Measurements from ENCODE around the gene PPME1.
A peak's percentile ranks its signal among the peaks of the same experiment; 100 is the strongest.
"Not testable (repeated sequence)": the region's sequence is repeated elsewhere in the genome, so short reads cannot be mapped to it uniquely, and the experiment has no call there.

Gene PPME1, protein sequence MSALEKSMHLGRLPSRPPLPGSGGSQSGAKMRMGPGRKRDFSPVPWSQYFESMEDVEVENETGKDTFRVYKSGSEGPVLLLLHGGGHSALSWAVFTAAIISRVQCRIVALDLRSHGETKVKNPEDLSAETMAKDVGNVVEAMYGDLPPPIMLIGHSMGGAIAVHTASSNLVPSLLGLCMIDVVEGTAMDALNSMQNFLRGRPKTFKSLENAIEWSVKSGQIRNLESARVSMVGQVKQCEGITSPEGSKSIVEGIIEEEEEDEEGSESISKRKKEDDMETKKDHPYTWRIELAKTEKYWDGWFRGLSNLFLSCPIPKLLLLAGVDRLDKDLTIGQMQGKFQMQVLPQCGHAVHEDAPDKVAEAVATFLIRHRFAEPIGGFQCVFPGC

DNA sequence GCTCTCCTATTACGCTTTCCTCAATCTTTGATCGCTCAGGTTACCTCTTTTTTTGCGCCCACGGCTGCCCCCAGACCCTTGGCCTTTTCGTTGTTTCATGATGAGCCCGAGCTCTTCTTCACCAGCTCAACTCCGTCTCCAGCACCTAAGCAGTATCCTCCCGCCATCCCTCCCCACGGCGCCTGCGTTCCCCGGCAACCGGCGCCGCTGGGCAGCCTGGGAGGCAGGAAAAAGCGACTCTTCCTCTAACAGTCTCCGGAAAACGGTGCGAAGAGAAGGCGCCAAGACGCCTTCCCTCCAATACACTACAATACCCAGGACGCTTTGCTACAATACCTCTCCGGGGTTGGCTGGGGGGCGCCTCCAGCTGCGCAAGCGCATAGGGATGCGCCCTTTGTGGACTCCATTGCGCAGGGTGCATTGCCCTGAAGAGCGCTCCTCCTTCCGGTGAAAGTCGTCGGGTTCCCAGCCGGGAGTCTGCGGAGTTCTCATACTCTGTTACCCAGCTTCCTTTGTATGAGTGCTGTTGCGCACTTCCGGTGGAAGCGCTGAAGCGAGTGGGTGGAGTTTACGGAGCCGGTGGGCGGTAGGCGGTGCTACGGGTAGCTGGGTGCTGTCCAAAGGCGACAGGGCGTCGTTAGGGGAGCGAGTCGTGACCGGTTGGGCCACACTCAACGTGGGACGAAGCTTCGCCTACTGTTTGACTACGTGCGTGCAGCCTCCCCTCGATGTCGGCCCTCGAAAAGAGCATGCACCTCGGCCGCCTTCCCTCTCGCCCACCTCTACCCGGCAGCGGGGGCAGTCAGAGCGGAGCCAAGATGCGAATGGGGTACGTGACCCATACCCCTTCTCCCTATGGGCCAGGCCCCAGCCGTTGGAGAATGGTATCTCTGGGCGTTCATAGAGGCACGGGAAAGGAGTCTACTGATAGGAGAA lies at the start of gene PPME1, which contains the start of gene C2CD3:
TSS of gene PPME1 (plus strand) at position 596 of the 936 bp plus-strand sequence. CDS start at position 729, 133 bp downstream.
TSS of gene C2CD3 (minus strand) at position 309 of the 936 bp plus-strand sequence. CDS start at position 99, 210 bp downstream.
- Mint-ChIP-seq H3K4me1 (peaks cover 21% of the 10 kb centered on the region), H3K9me3 (no peaks in the 10 kb centered on the region), H3K27me3 (no peaks in the 10 kb centered on the region), H3K36me3 (ENCODE audit: low read depth) (peaks cover 32% of the 10 kb centered on the region), H3K27ac (no peak within 1 kb of the TSS), H3K4me3 (no peak within 1 kb of the TSS)
- ATAC-seq: peak; percentile 99
- DNase-seq: peak; percentile 97

DNA sequence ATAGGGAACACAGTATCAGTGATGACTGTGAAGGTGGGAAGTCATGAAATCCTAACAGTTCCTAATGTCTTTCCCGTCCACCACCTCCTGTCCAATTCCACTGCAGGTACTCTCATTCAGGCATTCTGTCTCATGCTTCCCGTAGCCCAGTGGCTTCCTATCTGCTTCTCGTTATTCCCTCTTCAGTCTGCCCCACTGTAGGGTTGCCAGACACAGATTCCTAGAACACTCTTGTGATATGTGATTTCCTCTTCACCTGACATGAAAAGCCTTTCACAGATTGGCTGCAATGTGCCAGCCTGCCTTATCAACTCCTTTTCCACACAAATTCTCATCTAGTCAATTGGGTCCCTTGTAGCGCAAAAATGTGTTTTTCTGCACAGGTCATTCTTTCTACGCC lies 49.3 kb upstream of the PPME1 start:
- H3K27me3 Mint-ChIP-seq: no peaks in the 10 kb centered on the region
- peaks cover 28% of the 10 kb centered on the region for H3K36me3 Mint-ChIP-seq (ENCODE audit: low read depth)
- ATAC-seq: no peak
- H3K9me3 Mint-ChIP-seq: no peaks in the 10 kb centered on the region
- no peak for DNase-seq
- no peak overlapping the region for H3K27ac Mint-ChIP-seq
- no peaks in the 10 kb centered on the region for H3K4me1 Mint-ChIP-seq
- no peak overlapping the region for H3K4me3 Mint-ChIP-seq

DNA sequence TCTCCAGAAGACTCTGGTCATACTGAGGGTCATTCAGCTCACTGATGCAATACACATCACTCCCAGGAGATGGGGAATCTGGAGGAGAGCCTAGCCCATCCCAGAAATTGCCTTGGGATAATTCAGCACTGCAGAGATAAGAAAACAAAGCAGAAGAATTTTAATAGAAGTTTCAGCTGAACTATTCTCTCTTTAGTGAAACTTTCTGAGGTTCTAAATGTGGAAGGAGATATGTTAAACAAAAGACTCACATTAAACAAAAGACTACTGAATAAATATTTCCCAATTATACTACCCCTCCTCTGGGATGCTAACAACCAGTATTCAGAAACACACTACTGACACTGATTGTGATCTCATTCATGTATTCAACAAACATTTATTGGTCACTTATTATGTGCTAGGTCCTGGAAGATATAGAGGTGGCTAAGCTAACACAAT lies 48.1 kb upstream of the PPME1 start:
- no peak overlapping the region for H3K27ac Mint-ChIP-seq

DNA sequence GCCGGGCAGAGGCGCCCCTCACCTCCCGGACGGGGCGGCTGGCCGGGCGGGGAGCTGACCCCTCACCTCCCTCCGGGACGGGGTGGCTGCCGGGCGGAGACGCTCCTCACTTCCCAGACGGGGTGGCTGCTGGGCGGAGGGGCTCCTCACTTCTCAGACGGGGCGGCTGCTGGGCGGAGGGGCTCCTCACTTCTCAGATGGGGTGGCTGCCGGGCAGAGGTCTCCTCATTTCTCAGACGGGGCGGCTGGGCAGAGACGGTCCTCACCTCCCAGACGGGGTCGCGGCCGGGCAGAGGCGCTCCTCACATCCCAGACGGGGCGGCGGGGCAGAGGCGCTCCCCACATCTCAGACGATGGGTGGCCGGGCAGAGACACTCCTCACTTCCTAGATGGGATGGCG lies 42.0 kb upstream of the PPME1 start:
- H3K4me1 Mint-ChIP-seq, H3K4me3 Mint-ChIP-seq, H3K9me3 Mint-ChIP-seq, H3K27me3 Mint-ChIP-seq, ATAC-seq, DNase-seq, H3K27ac Mint-ChIP-seq: not testable (repeated sequence)
- H3K36me3 Mint-ChIP-seq (ENCODE audit: low read depth): peaks cover 32% of the 10 kb centered on the region

More for the DNA sequence above, 48.1 kb upstream of the PPME1 start:
- Mint-ChIP-seq H3K4me1 (no peaks in the 10 kb centered on the region), H3K4me3 (no peak overlapping the region), H3K27me3 (no peaks in the 10 kb centered on the region), H3K36me3 (ENCODE audit: low read depth) (peaks cover 20% of the 10 kb centered on the region), H3K9me3 (no peaks in the 10 kb centered on the region)
- DNase-seq: no peak
- ATAC-seq: no peak

- H3K36me3 Mint-ChIP-seq (ENCODE audit: low read depth): peaks cover 44% of the 10 kb centered on the region
- no peak overlapping the region for H3K27ac Mint-ChIP-seq
- no peak overlapping the region for H3K4me3 Mint-ChIP-seq
- H3K9me3 Mint-ChIP-seq: no peaks in the 10 kb centered on the region
- H3K27me3 Mint-ChIP-seq: no peaks in the 10 kb centered on the region
- no peak for DNase-seq
- ATAC-seq: no peak
- no peaks in the 10 kb centered on the region for H3K4me1 Mint-ChIP-seq
Measured at GRCh38 chr11:74132833-74133232, 38.3 kb upstream of the PPME1 start.

DNA sequence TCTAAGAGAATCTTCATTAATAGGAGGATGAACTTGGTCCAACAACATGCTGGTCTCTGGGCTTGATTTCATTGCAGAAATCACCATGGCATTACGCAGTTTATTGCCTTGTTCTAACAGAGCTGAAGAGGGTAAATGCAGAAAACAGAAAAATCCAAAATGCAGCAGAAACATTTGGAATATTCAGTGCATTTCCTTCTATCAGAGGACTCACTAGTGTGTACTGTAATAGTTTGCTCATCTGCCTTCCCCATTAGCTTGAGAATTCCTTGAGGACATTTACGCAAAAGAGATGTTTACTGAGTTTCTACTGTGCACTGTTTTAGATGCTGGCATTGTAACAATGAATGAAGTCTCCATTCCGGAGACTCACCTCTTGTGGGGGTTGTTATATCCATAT lies 37.7 kb upstream of the PPME1 start:
- H3K4me1 Mint-ChIP-seq: no peaks in the 10 kb centered on the region
- peaks cover 49% of the 10 kb centered on the region for H3K36me3 Mint-ChIP-seq (ENCODE audit: low read depth)
- no peaks in the 10 kb centered on the region for H3K27me3 Mint-ChIP-seq
- H3K27ac Mint-ChIP-seq: no peak overlapping the region
- no peak for ATAC-seq
- H3K4me3 Mint-ChIP-seq: no peak overlapping the region
- H3K9me3 Mint-ChIP-seq: no peaks in the 10 kb centered on the region
- DNase-seq: no peak

GRCh38 chr11:74134661-74135060 lies 36.4 kb upstream of the PPME1 start:
- Mint-ChIP-seq H3K27me3 (no peaks in the 10 kb centered on the region), H3K4me1 (no peaks in the 10 kb centered on the region), H3K36me3 (ENCODE audit: low read depth) (peaks cover 52% of the 10 kb centered on the region)

DNA sequence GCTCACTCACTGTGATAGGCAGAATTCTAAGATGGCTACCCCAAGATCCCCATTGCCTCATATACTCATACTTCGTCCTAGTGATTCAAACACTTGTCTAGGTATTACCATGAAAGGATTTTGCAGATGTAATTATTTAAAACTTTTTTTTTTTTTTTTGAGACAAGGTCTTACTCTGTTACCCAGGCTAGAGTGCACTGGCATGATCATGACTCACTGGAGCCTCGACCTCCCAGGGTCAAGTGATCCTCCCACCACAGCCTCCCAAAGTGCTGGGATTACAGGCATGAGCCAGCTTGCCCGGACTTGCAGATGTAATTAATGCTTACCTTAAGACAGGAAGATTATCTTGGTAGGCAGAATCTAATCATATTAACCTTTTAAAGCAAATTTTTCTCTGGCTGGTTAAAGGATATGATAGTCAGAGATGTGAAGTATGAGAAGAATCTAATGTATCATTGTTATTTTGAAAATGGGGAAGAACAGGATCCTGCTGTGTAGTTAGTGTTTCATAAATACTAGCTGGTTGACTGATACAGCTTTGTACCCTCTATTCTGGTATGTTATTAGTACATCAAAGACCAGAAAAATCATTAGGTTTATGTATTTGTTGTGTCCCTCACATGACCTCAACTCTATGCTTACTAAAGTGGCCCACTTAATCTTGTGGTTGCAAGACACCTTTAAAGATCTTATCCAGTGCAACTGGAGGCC lies 35.8 kb upstream of the PPME1 start:
- H3K9me3 Mint-ChIP-seq: no peaks in the 10 kb centered on the region

More at GRCh38 chr11:74134661-74135060, 36.4 kb upstream of the PPME1 start:
- Mint-ChIP-seq H3K4me3 (no peak overlapping the region), H3K27ac (no peak overlapping the region), H3K9me3 (no peaks in the 10 kb centered on the region)
- ATAC-seq (no peak), DNase-seq (no peak)

DNA sequence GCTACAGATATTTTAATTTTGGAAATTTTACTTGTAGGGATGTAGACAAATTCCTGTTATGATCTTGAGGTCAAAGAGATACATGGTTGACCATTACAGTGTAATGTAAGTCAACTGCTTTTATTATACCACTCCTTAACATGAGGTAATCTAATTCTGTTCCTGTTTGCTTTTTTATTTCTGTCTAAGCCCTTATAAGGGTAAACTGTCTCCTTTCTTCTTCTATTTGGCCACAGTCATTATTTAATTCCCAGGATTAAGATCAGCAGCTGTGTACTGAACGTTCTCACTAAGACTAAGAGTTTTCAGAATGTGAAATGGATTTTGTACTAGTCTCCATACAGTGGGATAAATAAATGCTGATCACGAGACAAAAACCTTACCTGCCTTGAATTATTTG lies 33.1 kb upstream of the PPME1 start:
- Mint-ChIP-seq H3K4me3 (no peak overlapping the region), H3K36me3 (ENCODE audit: low read depth) (peaks cover 25% of the 10 kb centered on the region), H3K27me3 (no peaks in the 10 kb centered on the region), H3K4me1 (peaks cover 2% of the 10 kb centered on the region), H3K9me3 (no peaks in the 10 kb centered on the region), H3K27ac (no peak overlapping the region)
- DNase-seq (no peak), ATAC-seq (no peak)

More for the DNA sequence above, 35.8 kb upstream of the PPME1 start:
- H3K27me3 Mint-ChIP-seq: no peaks in the 10 kb centered on the region
- DNase-seq: no peak
- H3K36me3 Mint-ChIP-seq (ENCODE audit: low read depth): peaks cover 51% of the 10 kb centered on the region
- no peak overlapping the region for H3K27ac Mint-ChIP-seq
- ATAC-seq: no peak
- H3K4me1 Mint-ChIP-seq: no peaks in the 10 kb centered on the region
- no peak overlapping the region for H3K4me3 Mint-ChIP-seq

GRCh38 chr11:74138572-74138971 lies 32.5 kb upstream of the PPME1 start:
- Mint-ChIP-seq H3K27ac (no peak overlapping the region), H3K36me3 (ENCODE audit: low read depth) (peaks cover 25% of the 10 kb centered on the region), H3K27me3 (no peaks in the 10 kb centered on the region), H3K4me1 (peaks cover 2% of the 10 kb centered on the region), H3K9me3 (no peaks in the 10 kb centered on the region), H3K4me3 (no peak overlapping the region)
- ATAC-seq (no peak), DNase-seq (no peak)

- DNase-seq: no peak
- Mint-ChIP-seq H3K27ac (no peak overlapping the region), H3K4me1 (peaks cover 2% of the 10 kb centered on the region), H3K36me3 (ENCODE audit: low read depth) (peaks cover 20% of the 10 kb centered on the region), H3K27me3 (no peaks in the 10 kb centered on the region), H3K9me3 (no peaks in the 10 kb centered on the region), H3K4me3 (no peak overlapping the region)
- no peak for ATAC-seq
Measured at GRCh38 chr11:74139151-74139918, 31.8 kb upstream of the PPME1 start.

DNA sequence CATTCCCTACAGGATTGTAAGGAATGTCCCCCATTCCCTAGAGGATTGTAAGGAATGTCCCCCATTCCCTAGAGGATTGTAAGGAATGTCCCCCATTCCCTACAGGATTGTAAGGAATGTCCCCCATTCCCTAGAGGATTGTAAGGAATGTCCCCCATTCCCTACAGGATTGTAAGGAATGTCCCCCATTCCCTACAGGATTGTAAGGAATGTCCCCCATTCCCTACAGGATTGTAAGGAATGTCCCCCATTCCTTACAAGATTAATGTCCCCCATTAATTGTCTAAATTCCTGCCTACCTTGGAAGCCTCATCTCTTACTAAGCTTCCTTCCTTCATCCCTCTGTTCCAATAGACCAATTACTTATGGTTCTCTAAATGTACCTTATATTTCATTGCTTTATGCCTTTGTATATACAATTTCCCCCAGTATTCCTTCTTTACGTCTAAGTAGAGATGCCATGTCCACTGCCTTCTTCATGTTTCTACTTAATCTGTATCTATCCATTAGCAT lies 31.1 kb upstream of the PPME1 start:
- DNase-seq, H3K27me3 Mint-ChIP-seq, ATAC-seq: not testable (repeated sequence)

DNA sequence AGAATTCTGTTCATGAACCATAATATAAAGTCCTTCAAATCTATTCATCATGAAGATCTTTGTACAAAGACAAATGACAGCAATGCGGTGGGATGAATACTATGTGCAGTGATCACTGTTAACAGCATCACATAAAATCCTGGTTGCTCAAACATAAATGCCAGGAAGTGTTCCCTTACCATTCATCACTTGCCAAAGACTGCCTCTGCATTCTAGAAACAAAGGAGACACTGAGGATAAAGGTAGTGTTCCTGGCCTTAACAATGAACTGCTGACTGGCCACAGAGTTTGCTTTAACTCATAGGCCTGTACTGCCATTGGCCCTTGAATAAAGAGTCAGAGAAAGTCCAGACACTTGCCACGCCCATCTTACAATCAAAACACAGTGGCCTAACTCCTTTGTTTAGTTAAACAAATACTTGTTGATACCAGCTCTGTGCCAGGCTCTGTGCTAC lies 29.8 kb upstream of the PPME1 start:
- Mint-ChIP-seq H3K27me3 (no peaks in the 10 kb centered on the region), H3K36me3 (ENCODE audit: low read depth) (peaks cover 22% of the 10 kb centered on the region), H3K4me1 (peaks cover 2% of the 10 kb centered on the region), H3K9me3 (no peaks in the 10 kb centered on the region), H3K27ac (no peak overlapping the region), H3K4me3 (no peak overlapping the region)
- DNase-seq (no peak), ATAC-seq (no peak)

More for the DNA sequence above, 31.1 kb upstream of the PPME1 start:
- not testable (repeated sequence) for H3K27ac Mint-ChIP-seq, H3K9me3 Mint-ChIP-seq, H3K4me3 Mint-ChIP-seq, H3K4me1 Mint-ChIP-seq
- peaks cover 23% of the 10 kb centered on the region for H3K36me3 Mint-ChIP-seq (ENCODE audit: low read depth)

All from activated naive CD8-positive, alpha-beta T cell treated with anti-CD3 and anti-CD28 coated beads, Interleukin-2, amount 50 U/mL, for 24 hours (primary cell).